Activated naive CD4-positive, alpha-beta T cell treated with anti-CD3 and anti-CD28 coated beads, Interleukin-2, amount 10 ng/mL, durations not matched to agents 7 days and 5 days (primary cell): ENCODE data around the gene IFNA13.
"Not testable (repeated sequence)": the region's sequence is repeated elsewhere in the genome, so short reads cannot be mapped to it uniquely, and the experiment has no call there.

Experiments used
- CTCF ChIA-PET: fragments of 350-600 bp; sonication (Branson Sonifier 250); formaldehyde crosslinking; loops from one replicate; lab custom pipeline; 2021; ENCODE audit warnings: antibody characterized with exemption; lab: Charles Lee
- DNase-seq: peaks from one replicate; pipeline ENCODE4 v3.0.0-alpha.2; 2020
- H3K27ac Mint-ChIP-seq: one replicate; pipeline ENCODE4 v1.8.0; 2021; ENCODE audit warnings: mild to moderate bottlenecking, moderate library complexity, mixed read lengths
- H3K27me3 Mint-ChIP-seq: one replicate; pipeline ENCODE4 v1.8.0; 2021; ENCODE audit warnings: mild to moderate bottlenecking, mixed read lengths
- H3K36me3 Mint-ChIP-seq: one replicate; pipeline ENCODE4 v1.8.0; 2021; ENCODE audit warnings: mixed read lengths
- H3K4me1 Mint-ChIP-seq: one replicate; pipeline ENCODE4 v1.8.0; 2021; ENCODE audit warnings: mixed read lengths
- H3K4me3 Mint-ChIP-seq: one replicate; pipeline ENCODE4 v1.8.0; 2021; ENCODE audit warnings: mild to moderate bottlenecking, moderate library complexity, mixed read lengths
- H3K9me3 Mint-ChIP-seq: one replicate; pipeline ENCODE4 v1.8.0; 2021; ENCODE audit warnings: mixed read lengths

Gene IFNA13

GRCh38 chr9:21392270-21392669 is 24.4 kb upstream of the IFNA13 start:
- Mint-ChIP-seq H3K9me3 (no peaks in the 10 kb centered on the region), H3K4me3 (no peak overlapping the region), H3K36me3 (no peaks in the 10 kb centered on the region), H3K27me3 (peaks cover 43% of the 10 kb centered on the region), H3K4me1 (peaks cover 5% of the 10 kb centered on the region), H3K27ac (no peak overlapping the region)
- CTCF ChIA-PET: interaction anchor here (1.0 to 4.5 kb wide), 4 partner anchors 15 to 72 kb away, joined by 3 to 60 read pairs (median 4); no protein-coding TSS in a partner anchor
- peak; percentile 23 for DNase-seq

GRCh38 chr9:21385131-21385670 is 17.3 kb upstream of the IFNA13 start, which contains the start of gene IFNA2:
TSS of gene IFNA2 (minus strand) at chr9:21385398. CDS start at chr9:21385329, 69 bp downstream.
- no peak within 1 kb of the TSS for H3K27ac Mint-ChIP-seq

DNA sequence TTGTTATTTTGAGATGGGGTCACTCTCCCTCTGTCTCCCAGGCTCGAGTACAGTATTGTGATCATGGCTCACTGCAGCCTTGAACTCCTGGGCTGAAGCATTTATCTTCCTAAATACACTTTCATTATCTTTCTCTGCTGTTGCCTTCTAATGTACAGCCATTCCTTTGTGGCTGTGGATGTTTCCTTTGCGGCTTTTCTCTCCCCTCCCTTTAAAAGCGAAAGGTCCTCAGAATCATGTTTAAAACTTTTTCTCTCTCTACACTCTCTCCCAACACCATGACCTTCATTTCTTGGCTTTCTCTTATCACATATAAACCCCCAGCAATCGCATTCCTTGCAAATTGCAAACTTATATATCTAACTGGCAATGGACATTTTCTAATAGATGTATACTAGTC is 15.8 kb upstream of the IFNA13 start:
- Mint-ChIP-seq H3K27ac (no peak overlapping the region), H3K4me1 (peaks cover 20% of the 10 kb centered on the region), H3K27me3 (peaks cover 47% of the 10 kb centered on the region), H3K36me3 (no peaks in the 10 kb centered on the region), H3K9me3 (no peaks in the 10 kb centered on the region), H3K4me3 (no peak overlapping the region)
- no peak for DNase-seq
- CTCF ChIA-PET: no interaction called here

More at GRCh38 chr9:21385131-21385670, 17.3 kb upstream of the IFNA13 start, which contains the start of gene IFNA2:
- Mint-ChIP-seq H3K9me3 (no peaks in the 10 kb centered on the region), H3K36me3 (no peaks in the 10 kb centered on the region), H3K4me1 (peaks cover 17% of the 10 kb centered on the region), H3K27me3 (peaks cover 38% of the 10 kb centered on the region), H3K4me3 (no peak within 1 kb of the TSS)
- no peak for DNase-seq
- CTCF ChIA-PET: no interaction called here

- no peak overlapping the region for H3K4me3 Mint-ChIP-seq
- peaks cover 46% of the 10 kb centered on the region for H3K27me3 Mint-ChIP-seq
- H3K27ac Mint-ChIP-seq: no peak overlapping the region
- H3K36me3 Mint-ChIP-seq: no peaks in the 10 kb centered on the region
- no peaks in the 10 kb centered on the region for H3K9me3 Mint-ChIP-seq
- DNase-seq: peak; percentile 31
- CTCF ChIA-PET: interaction anchor here (0.6 to 1.8 kb wide), 2 partner anchors 14 to 55 kb away, joined by 4 to 8 read pairs; no protein-coding TSS in a partner anchor
- peaks cover 20% of the 10 kb centered on the region for H3K4me1 Mint-ChIP-seq
Observed at GRCh38 chr9:21381448-21382339, 13.8 kb upstream of the IFNA13 start.

DNA sequence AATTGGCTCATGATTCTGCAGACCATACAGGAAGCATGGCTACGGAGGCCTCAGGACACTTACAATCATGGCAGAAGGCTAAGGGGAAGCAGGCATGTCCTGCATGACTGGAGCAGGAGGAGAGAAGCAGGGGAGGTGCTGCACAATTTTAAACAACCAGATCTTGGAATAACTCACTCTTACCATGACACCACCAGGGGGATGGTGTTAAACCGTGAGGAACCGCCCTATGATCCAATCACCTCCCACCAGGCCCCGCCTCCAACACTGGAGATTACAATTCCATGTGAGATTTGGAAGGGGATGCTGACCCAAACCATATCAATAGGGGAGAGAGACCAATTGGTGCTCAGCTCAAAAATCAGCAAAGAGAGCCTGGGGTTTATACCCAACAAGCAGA is 3.6 kb upstream of the IFNA13 start:
- H3K36me3 Mint-ChIP-seq, H3K4me1 Mint-ChIP-seq, H3K27ac Mint-ChIP-seq, H3K4me3 Mint-ChIP-seq, H3K9me3 Mint-ChIP-seq, DNase-seq: not testable (repeated sequence)
- CTCF ChIA-PET: interaction anchor here (1.4 kb wide), 1 partner anchor 24 kb away, joined by 3 read pairs; no protein-coding TSS in a partner anchor
- H3K27me3 Mint-ChIP-seq: peaks cover 28% of the 10 kb centered on the region

GRCh38 chr9:21367169-21367568 is 688 bp downstream of the IFNA13 start:
- H3K27ac Mint-ChIP-seq, H3K36me3 Mint-ChIP-seq, H3K9me3 Mint-ChIP-seq, H3K4me3 Mint-ChIP-seq, H3K4me1 Mint-ChIP-seq, CTCF ChIA-PET, DNase-seq: not testable (repeated sequence)
- peaks cover 50% of the 10 kb centered on the region for H3K27me3 Mint-ChIP-seq

DNA sequence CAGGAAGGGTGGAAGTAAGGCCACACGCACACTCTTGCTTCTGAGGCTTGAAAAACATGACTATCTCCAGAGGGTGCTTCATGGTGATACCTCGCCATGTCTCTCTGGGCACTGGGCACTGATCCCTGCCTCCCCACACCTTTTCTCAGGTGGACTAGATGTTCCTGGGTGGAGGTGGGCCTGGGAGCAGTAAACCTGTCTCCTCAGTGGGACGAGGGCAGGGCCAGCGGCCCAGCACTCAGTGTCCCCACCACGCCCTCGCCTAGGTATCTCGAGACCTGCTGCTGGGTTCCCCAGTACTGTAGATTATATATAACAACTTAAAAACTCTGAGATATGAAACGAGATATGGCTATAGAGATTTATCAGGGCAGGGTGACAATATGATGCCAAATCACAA is 5.6 kb downstream of the IFNA13 start:
- no peak overlapping the region for H3K27ac Mint-ChIP-seq
- CTCF ChIA-PET: no interaction called here

DNA sequence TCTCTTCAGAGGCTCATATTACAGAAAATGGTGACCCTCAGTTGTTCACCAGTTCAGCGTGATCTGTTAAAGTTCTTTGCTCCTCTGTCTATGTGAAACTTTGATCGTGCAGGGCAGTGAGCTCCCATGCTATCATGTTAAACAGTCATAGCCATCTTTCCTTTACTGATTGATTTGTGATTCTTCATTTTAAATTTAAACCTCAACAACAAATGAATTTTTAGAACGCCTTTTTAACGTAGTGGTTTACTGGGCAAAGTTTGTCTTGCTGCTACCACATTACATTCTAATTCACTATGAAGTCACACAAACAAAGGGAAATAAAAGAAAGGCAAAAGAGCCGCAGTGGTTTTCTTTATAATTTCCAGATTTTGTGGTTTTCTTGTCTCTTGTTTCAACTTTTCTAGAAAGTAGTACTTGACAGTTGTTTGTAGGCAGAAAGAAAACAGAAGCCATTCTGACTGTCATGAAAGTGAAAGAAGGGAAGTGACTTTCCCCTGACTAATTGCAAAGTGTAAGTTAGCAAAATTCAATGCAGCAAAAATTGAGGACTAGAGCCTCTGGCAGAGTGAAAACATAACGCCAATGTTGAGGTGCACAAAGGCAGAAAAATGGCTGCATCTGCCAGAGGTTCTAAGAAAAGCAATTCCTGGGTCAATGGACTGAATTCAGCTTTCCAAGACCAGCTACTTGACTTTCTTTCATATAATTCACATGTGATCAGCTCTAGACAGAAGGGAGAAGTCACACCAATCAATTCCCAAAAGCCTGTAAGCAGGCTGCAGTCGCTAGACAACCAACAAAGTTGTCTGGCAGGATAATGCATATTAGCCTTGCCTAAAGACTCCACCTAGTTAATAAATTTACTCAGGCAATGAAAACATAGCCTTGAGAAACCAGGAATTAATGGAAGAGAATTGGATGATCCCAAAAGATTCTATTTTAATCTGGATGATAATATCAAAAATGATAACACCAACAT is 10.1 kb downstream of the IFNA13 start:
- CTCF ChIA-PET: interaction anchor here (1.7 kb wide), 1 partner anchor 23 kb away, joined by 4 read pairs; no protein-coding TSS in a partner anchor
- peak overlapping the region; percentile 92 for H3K27ac Mint-ChIP-seq
- peak; percentile 26 for DNase-seq
- H3K4me1 Mint-ChIP-seq: peaks cover 21% of the 10 kb centered on the region
- peaks cover 6% of the 10 kb centered on the region for H3K9me3 Mint-ChIP-seq
- peaks cover 17% of the 10 kb centered on the region for H3K27me3 Mint-ChIP-seq
- peaks cover 6% of the 10 kb centered on the region for H3K36me3 Mint-ChIP-seq
- peak overlapping the region; percentile 44 for H3K4me3 Mint-ChIP-seq

More for the DNA sequence above, 5.6 kb downstream of the IFNA13 start:
- Mint-ChIP-seq H3K27me3 (peaks cover 38% of the 10 kb centered on the region), H3K4me3 (no peak overlapping the region), H3K9me3 (no peaks in the 10 kb centered on the region), H3K36me3 (no peaks in the 10 kb centered on the region), H3K4me1 (peaks cover 16% of the 10 kb centered on the region)
- no peak for DNase-seq

GRCh38 chr9:21350787-21351186 is 17.1 kb downstream of the IFNA13 start, which contains the start of gene IFNA6:
TSS of gene IFNA6 (minus strand) at chr9:21350887. CDS start at chr9:21350887, 0 bp downstream.
- Mint-ChIP-seq H3K36me3 (peaks cover 6% of the 10 kb centered on the region), H3K4me3 (no peak within 1 kb of the TSS), H3K4me1 (no peaks in the 10 kb centered on the region), H3K27me3 (peaks cover 20% of the 10 kb centered on the region), H3K9me3 (peaks cover 6% of the 10 kb centered on the region), H3K27ac (no peak within 1 kb of the TSS)
- no peak for DNase-seq
- CTCF ChIA-PET: no interaction called here

GRCh38 chr9:21348430-21348970 is 19.4 kb downstream of the IFNA13 start:
- Mint-ChIP-seq H3K9me3 (peaks cover 5% of the 10 kb centered on the region), H3K4me3 (no peak overlapping the region), H3K4me1 (no peaks in the 10 kb centered on the region), H3K27ac (no peak overlapping the region), H3K36me3 (peaks cover under 1% of the 10 kb centered on the region), H3K27me3 (peaks cover 22% of the 10 kb centered on the region)
- DNase-seq: no peak
- CTCF ChIA-PET: no interaction called here

- peaks cover 6% of the 10 kb centered on the region for H3K9me3 Mint-ChIP-seq
- no peak overlapping the region for H3K27ac Mint-ChIP-seq
- H3K4me1 Mint-ChIP-seq: peaks cover 7% of the 10 kb centered on the region
- peaks cover 40% of the 10 kb centered on the region for H3K27me3 Mint-ChIP-seq
- CTCF ChIA-PET: interaction anchor here (0.6 to 1.4 kb wide), 2 partner anchors 11 to 14 kb away, joined by 3 to 4 read pairs; no protein-coding TSS in a partner anchor
- peaks cover 2% of the 10 kb centered on the region for H3K36me3 Mint-ChIP-seq
- H3K4me3 Mint-ChIP-seq: no peak overlapping the region
- no peak for DNase-seq
Observed at GRCh38 chr9:21340735-21341134, 27.1 kb downstream of the IFNA13 start.

DNA sequence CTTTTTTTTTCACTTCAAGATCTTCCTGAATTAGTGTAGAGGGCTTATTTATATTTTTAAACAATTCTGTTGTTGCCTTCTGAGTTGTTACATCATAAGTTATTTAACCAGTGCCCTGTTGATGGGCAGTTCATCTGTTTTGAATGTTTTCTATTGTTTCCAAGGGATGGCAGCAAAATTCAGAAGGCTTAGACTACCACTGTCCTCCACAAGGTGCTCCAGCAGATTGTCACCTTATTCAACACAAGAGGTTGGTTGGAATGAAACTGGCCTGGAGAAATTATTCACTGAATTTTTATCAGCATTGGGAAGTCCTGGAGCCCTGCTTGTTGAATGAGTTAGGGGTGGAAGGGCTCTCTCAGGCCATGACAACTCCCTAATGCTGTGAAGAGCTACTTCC is 31.4 kb downstream of the IFNA13 start:
- peaks cover 27% of the 10 kb centered on the region for H3K36me3 Mint-ChIP-seq
- DNase-seq: no peak
- H3K9me3 Mint-ChIP-seq: peaks cover 3% of the 10 kb centered on the region
- peak overlapping the region; percentile 48 for H3K4me3 Mint-ChIP-seq
- H3K4me1 Mint-ChIP-seq: peaks cover 39% of the 10 kb centered on the region
- CTCF ChIA-PET: interaction anchor here (0.7 to 1.3 kb wide), 2 partner anchors 62 to 112 kb away, joined by 3 read pairs; no protein-coding TSS in a partner anchor
- peak overlapping the region; percentile 70 for H3K27ac Mint-ChIP-seq
- H3K27me3 Mint-ChIP-seq: peaks cover 20% of the 10 kb centered on the region
